ENCODE measurements around the gene TMEM123. TPM values are rescaled to one million over a fixed set of nuclear protein-coding genes. Genes with fewer than 3 reads are reported as not detected.

Gene TMEM123
- total and polyA plus RNA-seq, 2 of the 13 experiments (the other 11 are each of a cell fraction or from before 2014, with no cell fraction given): 365 to 2,761 TPM

DNA sequence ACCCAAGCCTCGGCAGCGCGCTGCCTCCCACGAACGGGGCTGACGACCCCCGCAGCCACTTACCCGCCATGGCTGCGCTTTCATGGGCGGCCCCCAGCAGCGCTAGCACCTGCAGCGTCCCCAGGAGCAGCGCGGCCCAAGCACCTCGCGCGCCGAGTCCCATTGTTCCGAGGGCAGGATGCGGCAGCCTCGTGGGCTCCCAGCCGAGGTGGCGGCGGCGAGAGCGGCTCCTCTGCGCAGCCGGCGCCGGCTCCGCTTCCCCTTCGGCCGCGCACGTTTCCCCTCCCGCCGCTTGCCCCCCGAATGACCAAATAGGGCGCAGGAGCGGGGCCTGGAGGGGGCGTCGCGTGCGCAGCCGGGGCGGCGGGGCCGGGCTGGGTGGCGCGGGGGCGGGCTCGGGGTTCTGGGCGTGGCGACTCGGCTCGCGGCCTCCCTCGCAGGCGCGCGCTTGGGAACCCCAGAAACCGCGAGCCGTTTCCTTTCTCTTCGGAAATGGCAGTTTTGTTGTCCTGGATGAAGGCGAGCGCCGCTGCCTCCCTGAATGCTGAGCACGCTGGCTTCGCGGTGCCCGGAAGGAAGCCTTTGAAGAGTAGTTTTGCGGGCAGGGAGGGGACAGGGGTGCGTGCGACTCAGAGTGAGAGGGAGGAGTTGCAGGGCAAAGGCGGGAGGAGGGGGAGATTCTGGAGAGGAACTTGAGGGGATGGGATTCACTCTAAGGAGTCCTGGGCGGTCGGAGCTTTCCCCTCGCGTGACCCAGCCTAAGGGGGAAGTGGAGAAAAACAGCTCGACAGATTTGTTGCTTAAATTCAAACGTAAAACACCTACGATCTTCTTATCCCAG is at the start of gene TMEM123 (continued):
- TF ChIP-seq, protein P1, sequence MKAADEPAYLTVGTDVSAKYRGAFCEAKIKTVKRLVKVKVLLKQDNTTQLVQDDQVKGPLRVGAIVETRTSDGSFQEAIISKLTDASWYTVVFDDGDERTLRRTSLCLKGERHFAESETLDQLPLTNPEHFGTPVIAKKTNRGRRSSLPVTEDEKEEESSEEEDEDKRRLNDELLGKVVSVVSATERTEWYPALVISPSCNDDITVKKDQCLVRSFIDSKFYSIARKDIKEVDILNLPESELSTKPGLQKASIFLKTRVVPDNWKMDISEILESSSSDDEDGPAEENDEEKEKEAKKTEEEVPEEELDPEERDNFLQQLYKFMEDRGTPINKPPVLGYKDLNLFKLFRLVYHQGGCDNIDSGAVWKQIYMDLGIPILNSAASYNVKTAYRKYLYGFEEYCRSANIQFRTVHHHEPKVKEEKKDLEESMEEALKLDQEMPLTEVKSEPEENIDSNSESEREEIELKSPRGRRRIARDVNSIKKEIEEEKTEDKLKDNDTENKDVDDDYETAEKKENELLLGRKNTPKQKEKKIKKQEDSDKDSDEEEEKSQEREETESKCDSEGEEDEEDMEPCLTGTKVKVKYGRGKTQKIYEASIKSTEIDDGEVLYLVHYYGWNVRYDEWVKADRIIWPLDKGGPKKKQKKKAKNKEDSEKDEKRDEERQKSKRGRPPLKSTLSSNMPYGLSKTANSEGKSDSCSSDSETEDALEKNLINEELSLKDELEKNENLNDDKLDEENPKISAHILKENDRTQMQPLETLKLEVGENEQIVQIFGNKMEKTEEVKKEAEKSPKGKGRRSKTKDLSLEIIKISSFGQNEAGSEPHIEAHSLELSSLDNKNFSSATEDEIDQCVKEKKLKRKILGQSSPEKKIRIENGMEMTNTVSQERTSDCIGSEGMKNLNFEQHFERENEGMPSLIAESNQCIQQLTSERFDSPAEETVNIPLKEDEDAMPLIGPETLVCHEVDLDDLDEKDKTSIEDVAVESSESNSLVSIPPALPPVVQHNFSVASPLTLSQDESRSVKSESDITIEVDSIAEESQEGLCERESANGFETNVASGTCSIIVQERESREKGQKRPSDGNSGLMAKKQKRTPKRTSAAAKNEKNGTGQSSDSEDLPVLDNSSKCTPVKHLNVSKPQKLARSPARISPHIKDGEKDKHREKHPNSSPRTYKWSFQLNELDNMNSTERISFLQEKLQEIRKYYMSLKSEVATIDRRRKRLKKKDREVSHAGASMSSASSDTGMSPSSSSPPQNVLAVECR (CRISPR knock-in tag; IDR thresholded peaks at IDR 0.05; ENCODE audit: borderline replicate concordance): peak; percentile 50; the same call in 1 of the 2 replicates
- no peak for TF ChIP-seq ZNF839 (CRISPR knock-in tag; IDR thresholded peaks at IDR 0.05; ENCODE audit: borderline replicate concordance)
- TF ChIP-seq, protein P2, sequence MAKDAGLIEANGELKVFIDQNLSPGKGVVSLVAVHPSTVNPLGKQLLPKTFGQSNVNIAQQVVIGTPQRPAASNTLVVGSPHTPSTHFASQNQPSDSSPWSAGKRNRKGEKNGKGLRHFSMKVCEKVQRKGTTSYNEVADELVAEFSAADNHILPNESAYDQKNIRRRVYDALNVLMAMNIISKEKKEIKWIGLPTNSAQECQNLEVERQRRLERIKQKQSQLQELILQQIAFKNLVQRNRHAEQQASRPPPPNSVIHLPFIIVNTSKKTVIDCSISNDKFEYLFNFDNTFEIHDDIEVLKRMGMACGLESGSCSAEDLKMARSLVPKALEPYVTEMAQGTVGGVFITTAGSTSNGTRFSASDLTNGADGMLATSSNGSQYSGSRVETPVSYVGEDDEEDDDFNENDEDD (CRISPR knock-in tag; IDR thresholded peaks at IDR 0.05; ENCODE audit: borderline replicate concordance): no peak
- no peak for TF ChIP-seq NR3C1 (CRISPR knock-in tag; IDR thresholded peaks at IDR 0.05)
- no peak for TF ChIP-seq NFIB (CRISPR knock-in tag; IDR thresholded peaks at IDR 0.05; ENCODE audit: borderline replicate concordance)
- TF ChIP-seq, protein P3, sequence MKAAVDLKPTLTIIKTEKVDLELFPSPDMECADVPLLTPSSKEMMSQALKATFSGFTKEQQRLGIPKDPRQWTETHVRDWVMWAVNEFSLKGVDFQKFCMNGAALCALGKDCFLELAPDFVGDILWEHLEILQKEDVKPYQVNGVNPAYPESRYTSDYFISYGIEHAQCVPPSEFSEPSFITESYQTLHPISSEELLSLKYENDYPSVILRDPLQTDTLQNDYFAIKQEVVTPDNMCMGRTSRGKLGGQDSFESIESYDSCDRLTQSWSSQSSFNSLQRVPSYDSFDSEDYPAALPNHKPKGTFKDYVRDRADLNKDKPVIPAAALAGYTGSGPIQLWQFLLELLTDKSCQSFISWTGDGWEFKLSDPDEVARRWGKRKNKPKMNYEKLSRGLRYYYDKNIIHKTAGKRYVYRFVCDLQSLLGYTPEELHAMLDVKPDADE (CRISPR knock-in tag; IDR thresholded peaks at IDR 0.05): no peak
- TF ChIP-seq, protein P4, sequence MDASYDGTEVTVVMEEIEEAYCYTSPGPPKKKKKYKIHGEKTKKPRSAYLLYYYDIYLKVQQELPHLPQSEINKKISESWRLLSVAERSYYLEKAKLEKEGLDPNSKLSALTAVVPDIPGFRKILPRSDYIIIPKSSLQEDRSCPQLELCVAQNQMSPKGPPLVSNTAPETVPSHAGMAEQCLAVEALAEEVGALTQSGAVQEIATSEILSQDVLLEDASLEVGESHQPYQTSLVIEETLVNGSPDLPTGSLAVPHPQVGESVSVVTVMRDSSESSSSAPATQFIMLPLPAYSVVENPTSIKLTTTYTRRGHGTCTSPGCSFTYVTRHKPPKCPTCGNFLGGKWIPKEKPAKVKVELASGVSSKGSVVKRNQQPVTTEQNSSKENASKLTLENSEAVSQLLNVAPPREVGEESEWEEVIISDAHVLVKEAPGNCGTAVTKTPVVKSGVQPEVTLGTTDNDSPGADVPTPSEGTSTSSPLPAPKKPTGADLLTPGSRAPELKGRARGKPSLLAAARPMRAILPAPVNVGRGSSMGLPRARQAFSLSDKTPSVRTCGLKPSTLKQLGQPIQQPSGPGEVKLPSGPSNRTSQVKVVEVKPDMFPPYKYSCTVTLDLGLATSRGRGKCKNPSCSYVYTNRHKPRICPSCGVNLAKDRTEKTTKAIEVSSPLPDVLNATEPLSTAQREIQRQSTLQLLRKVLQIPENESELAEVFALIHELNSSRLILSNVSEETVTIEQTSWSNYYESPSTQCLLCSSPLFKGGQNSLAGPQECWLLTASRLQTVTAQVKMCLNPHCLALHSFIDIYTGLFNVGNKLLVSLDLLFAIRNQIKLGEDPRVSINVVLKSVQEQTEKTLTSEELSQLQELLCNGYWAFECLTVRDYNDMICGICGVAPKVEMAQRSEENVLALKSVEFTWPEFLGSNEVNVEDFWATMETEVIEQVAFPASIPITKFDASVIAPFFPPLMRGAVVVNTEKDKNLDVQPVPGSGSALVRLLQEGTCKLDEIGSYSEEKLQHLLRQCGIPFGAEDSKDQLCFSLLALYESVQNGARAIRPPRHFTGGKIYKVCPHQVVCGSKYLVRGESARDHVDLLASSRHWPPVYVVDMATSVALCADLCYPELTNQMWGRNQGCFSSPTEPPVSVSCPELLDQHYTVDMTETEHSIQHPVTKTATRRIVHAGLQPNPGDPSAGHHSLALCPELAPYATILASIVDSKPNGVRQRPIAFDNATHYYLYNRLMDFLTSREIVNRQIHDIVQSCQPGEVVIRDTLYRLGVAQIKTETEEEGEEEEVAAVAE (CRISPR knock-in tag; IDR thresholded peaks at IDR 0.05; ENCODE audit: borderline replicate concordance): no peak
- TF ChIP-seq ZNF431 (CRISPR knock-in tag; IDR thresholded peaks at IDR 0.05; ENCODE audit: borderline replicate concordance, low read depth): no peak
- TF ChIP-seq ZNF878 (CRISPR knock-in tag; IDR thresholded peaks at IDR 0.05): peak; percentile 24; the same call in 1 of the 2 replicates
- TF ChIP-seq CCAR2 (optimal IDR thresholded peaks at IDR 0.05; ENCODE audit: low read depth, low read length): no peak
- TF ChIP-seq, protein P5, sequence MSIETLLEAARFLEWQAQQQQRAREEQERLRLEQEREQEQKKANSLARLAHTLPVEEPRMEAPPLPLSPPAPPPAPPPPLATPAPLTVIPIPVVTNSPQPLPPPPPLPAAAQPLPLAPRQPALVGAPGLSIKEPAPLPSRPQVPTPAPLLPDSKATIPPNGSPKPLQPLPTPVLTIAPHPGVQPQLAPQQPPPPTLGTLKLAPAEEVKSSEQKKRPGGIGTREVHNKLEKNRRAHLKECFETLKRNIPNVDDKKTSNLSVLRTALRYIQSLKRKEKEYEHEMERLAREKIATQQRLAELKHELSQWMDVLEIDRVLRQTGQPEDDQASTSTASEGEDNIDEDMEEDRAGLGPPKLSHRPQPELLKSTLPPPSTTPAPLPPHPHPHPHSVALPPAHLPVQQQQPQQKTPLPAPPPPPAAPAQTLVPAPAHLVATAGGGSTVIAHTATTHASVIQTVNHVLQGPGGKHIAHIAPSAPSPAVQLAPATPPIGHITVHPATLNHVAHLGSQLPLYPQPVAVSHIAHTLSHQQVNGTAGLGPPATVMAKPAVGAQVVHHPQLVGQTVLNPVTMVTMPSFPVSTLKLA (IDR thresholded peaks at IDR 0.05): 0 out of 2 replicates have a peak, but pooled peaks have one; percentile 3
- peak; percentile 91; the same call in 1 of the 2 replicates for TF ChIP-seq ZNF230 (CRISPR knock-in tag; IDR thresholded peaks at IDR 0.05)
- TF ChIP-seq ZNF33B (CRISPR knock-in tag; IDR thresholded peaks at IDR 0.05): no peak

Measured in HepG2 (cell line).